ENCODE measurements around the gene PREX1. TPM values are rescaled to one million over a fixed set of nuclear protein-coding genes. Genes with fewer than 3 reads are reported as not detected.

PREX1 gene
- total RNA-seq, 4 donors from 2014 or later, result 7.5 to 10.9 (median 9.1) TPM

- no peak for TF ChIP-seq POLR2A (IDR thresholded peaks at IDR 0.05)
- no peak for TF ChIP-seq CTCF (IDR thresholded peaks at IDR 0.05 in 4 of 5, conservative IDR thresholded peaks at IDR 0.05 in 1 of 5)
- Histone ChIP-seq H3K27me3 (no peaks in the 10 kb centered on the region), H3K4me3 (no peak overlapping the region), H3K9me3 (no peaks in the 10 kb centered on the region), H3K36me3 (no peaks in the 10 kb centered on the region), H3K4me1 (no peaks in the 10 kb centered on the region), H3K27ac (no peak overlapping the region)
- intact Hi-C loops (cut with DNase I; ENCODE audit: low total_unique reads), result no loop called here
- DNase-seq (no peak), ATAC-seq (no peak)
- in situ Hi-C loops (cut with MboI; ENCODE audit: low sequenced_read_pairs in 4 of 4), result no loop called here
Observed at GRCh38 chr20:48841875-48842529, 14.2 kb upstream of the PREX1 start.

- intact Hi-C loops (cut with DNase I; ENCODE audit: low total_unique reads) (no loop called here), in situ Hi-C loops (cut with MboI; ENCODE audit: low sequenced_read_pairs in 4 of 4) (no loop called here)
- Histone ChIP-seq H3K9me3 (no peaks in the 10 kb centered on the region), H3K4me3 (no peak overlapping the region), H3K27me3 (no peaks in the 10 kb centered on the region), H3K27ac (no peak overlapping the region), H3K4me1 (no peaks in the 10 kb centered on the region), H3K36me3 (no peaks in the 10 kb centered on the region)
- no peak for DNase-seq
- TF ChIP-seq POLR2A (IDR thresholded peaks at IDR 0.05) (no peak), CTCF (IDR thresholded peaks at IDR 0.05 in 4 of 5, conservative IDR thresholded peaks at IDR 0.05 in 1 of 5) (no peak)
- ATAC-seq, result no peak
Observed at GRCh38 chr20:48841196-48841874, 13.5 kb upstream of the PREX1 start.

GRCh38 chr20:48839154-48839917 lies 11.5 kb upstream of the PREX1 start:
- no peak for DNase-seq
- Histone ChIP-seq H3K4me3 (no peak overlapping the region), H3K27ac (no peak overlapping the region), H3K9me3 (no peaks in the 10 kb centered on the region), H3K27me3 (no peaks in the 10 kb centered on the region), H3K4me1 (no peaks in the 10 kb centered on the region), H3K36me3 (no peaks in the 10 kb centered on the region)
- in situ Hi-C loops (cut with MboI; ENCODE audit: low sequenced_read_pairs in 4 of 4) (no loop called here), intact Hi-C loops (cut with DNase I; ENCODE audit: low total_unique reads) (no loop called here)
- no peak for ATAC-seq
- no peak for TF ChIP-seq POLR2A (IDR thresholded peaks at IDR 0.05)
- TF ChIP-seq CTCF (IDR thresholded peaks at IDR 0.05 in 4 of 5, conservative IDR thresholded peaks at IDR 0.05 in 1 of 5), result no peak

GRCh38 chr20:48837014-48837413 lies 9.2 kb upstream of the PREX1 start:
- TF ChIP-seq CTCF (IDR thresholded peaks at IDR 0.05 in 4 of 5, conservative IDR thresholded peaks at IDR 0.05 in 1 of 5) (no peak), POLR2A (IDR thresholded peaks at IDR 0.05) (no peak)
- in situ Hi-C loops (cut with MboI; ENCODE audit: low sequenced_read_pairs in 4 of 4), result no loop called here
- intact Hi-C loops (cut with DNase I; ENCODE audit: low total_unique reads), result no loop called here
- no peaks in the 10 kb centered on the region for H3K9me3 ChIP-seq
- ATAC-seq (no peak), DNase-seq (no peak)
- no peak overlapping the region for H3K4me3 ChIP-seq
- no peaks in the 10 kb centered on the region for H3K36me3 ChIP-seq
- no peaks in the 10 kb centered on the region for H3K4me1 ChIP-seq
- H3K27me3 ChIP-seq, result no peaks in the 10 kb centered on the region
- H3K27ac ChIP-seq, result no peak overlapping the region

Measured in gastrocnemius medialis (tissue), 4 donors.